HG02759 (cell line): ENCODE results near the gene SLC35D1.
"Not testable (repeated sequence)": the region's sequence is repeated elsewhere in the genome, so short reads cannot be mapped to it uniquely, and the experiment has no call there.

Source experiments
- ATAC-seq: cut with Tn5 transposase; IDR thresholded peaks from one replicate; pipeline ENCODE4 v1.9.1; 2021; ENCODE audit warnings: mild to moderate bottlenecking, moderate library complexity; ENCODE audit not compliant: unreplicated experiment

Gene SLC35D1

DNA sequence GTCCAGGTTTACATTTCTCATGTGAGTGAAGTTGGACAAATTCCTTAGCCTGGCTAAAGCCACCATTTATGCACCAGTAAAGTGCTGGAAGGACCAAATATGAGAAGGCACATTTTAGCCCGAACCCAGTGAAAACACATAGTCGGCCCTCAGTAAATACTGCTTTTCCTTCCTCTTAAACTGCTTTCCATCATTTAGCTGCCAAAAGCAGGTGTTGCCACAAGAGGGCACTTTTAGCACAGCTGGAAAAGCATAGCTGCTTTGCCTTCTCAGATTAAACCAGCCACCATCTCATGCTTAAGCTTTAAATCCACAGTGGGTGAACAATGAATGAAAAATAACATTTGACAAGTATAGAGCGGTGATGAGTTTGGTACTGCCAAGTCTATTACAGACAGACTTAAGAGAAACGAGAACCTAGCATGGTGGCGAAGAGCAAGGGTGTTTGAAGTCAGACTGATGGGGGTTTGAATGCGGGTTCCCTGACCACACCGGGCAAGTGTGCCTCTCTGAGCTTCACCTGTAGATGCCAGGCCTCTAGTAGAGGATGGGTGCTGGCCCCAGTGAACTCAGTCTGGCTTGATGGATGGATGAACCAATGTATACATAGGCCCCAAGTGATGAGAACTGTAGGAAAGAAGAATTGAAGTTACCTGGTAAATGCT is 57.8 kb downstream of the SLC35D1 start:
- ATAC-seq, result peak; percentile 80

DNA sequence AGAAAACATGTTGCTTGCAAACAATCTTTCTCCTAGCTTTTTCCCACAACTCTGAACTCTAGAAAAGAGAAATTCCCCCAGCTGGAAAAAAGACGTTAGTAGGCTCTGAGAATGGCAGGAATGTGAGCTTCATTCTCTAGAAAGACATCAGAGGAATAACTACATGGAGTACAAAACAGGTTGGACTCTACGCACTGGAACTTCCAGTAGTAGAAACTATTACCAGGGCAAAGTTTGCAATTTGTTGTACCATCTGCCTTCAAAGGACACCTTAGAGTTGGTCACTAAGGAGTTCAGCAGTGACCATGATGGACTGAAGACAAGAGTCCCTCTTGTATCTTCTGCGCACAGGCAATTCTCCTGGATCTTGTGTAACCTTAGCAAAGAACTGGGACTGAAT is 60.9 kb downstream of the SLC35D1 start:
- ATAC-seq, result no peak

- no peak for ATAC-seq
Observed at GRCh38 chr1:66985835-66986234, 68.1 kb downstream of the SLC35D1 start.

DNA sequence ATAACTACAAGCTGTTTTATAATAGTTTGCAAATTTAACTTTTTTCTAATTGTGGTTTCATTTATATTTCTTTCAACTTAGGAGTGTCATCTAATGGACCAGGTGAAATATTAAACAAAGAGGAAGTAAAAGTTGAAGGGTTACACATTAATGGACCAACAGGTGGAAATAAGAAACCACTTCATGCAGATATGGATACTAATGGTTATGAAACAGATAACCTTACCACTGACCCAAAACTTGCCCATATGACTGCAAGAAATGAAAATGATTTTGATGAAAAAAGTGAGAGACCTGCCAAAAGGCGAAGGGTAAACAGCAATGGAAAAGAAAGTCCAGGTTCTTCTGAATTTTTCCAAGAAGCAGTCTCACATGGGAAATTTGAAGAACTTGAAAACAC is 69.5 kb downstream of the SLC35D1 start:
- ATAC-seq, result peak; percentile 83

- ATAC-seq, result peak; percentile 58
Observed at GRCh38 chr1:66982561-66983260, 71.2 kb downstream of the SLC35D1 start.

DNA sequence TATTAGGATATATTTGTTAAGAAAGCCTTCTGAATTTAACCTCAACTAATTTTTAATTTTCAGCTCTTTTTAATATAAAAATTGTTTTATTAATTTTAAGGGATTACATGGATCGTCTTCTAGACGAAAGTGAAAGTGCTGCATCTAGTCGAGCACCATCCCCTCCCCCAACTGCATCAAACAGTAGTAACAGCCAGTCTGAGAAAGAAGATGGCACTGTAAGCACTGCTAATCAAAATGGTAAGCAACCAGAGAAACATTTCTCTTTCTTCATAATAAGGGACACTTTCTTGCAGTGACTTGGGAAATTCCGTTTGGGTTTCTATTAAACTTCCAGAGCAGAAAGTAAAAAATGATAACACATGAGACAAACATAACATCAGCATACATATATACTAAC is 72.3 kb downstream of the SLC35D1 start:
- ATAC-seq, result no peak

DNA sequence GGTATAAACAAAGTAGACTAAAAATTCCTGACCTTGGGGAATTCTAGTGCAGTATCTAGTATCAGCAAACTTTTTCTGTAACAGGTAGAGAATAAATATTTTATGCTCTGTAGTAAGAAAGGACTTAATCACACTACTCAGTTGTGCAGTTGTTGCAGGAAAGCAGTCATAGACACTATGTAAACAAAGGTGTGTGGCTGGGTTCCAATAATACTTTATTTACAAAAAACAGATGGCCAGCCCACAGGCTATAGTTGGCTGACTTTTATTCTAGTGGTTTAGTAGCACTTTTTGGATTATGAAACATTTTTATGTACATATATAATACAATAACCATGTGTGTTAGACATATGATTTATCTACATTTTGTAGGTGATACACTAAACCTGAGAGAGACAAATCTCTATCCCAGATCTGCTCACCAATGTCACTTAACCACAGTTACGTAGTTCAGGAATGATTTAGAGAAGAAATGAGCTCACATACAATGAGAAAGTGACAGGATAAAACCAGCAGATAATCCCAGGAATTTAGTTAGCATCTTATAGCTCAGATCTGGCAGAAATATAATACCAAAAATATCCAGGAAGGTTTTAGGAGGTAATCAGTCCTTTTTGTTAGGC is 73.1 kb downstream of the SLC35D1 start:
- no peak for ATAC-seq

DNA sequence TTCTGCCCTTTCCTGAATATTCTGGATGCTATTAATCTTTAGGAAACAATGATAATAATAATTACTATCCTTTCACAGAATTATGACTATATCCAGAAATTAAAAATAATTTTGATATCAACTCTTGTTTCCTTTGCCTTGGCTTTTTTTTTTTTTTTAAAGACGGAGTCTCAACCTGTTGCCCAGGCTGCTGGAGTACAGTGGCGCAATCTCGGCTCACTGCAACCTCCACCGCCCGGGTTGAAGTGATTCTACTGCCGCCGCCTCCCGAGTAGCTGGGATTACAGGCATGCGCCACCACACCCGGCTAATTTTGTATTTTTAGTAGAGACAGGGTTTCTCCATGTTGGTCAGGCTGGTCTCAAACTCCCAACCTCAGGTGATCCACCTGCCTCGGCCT is 74.3 kb downstream of the SLC35D1 start:
- not testable (repeated sequence) for ATAC-seq

DNA sequence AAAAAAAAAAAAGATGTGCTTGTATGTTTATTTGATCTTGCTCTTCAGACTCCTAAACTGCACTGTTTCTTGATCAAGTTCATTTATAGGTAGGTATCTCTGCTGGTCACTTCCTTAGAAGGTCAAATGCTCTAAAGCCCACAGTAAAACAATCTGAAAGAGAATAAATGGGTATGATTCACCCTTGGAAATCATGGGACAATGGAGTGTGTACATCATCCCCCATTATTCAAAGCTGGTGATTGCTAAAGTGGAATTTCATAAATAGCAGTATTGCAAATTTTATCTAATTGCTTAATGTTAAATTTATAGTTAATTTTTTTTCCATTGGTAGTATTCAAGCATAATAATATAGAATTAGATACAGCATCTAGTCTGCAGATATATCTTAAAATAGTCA is 75.7 kb downstream of the SLC35D1 start:
- no peak for ATAC-seq

- no peak for ATAC-seq
Observed at GRCh38 chr1:66968574-66968973, 85.4 kb downstream of the SLC35D1 start.

- not testable (repeated sequence) for ATAC-seq
Observed at GRCh38 chr1:66966188-66966873, 87.6 kb downstream of the SLC35D1 start.

- no peak for ATAC-seq
Observed at GRCh38 chr1:66957938-66958337, 96.0 kb downstream of the SLC35D1 start.

DNA sequence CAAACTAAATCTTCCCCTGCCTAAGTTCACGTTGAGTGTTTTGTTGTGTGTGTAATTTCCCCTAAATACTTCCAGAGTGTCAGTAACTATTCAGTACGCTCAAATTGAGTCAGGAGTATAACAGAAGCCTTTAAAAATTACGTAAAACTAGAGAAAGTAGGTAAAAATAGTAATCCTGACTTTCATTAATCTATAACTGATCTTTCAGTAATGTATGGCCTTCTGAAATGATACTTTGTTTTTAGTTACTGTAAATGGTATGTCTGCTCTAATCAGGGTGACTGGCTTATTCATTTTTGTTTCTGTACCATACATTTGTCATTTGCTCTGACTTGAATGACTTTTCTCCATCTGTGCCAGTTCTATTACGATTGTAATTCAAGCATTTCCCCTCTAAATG is 99.7 kb downstream of the SLC35D1 start:
- peak; percentile 91 for ATAC-seq

DNA sequence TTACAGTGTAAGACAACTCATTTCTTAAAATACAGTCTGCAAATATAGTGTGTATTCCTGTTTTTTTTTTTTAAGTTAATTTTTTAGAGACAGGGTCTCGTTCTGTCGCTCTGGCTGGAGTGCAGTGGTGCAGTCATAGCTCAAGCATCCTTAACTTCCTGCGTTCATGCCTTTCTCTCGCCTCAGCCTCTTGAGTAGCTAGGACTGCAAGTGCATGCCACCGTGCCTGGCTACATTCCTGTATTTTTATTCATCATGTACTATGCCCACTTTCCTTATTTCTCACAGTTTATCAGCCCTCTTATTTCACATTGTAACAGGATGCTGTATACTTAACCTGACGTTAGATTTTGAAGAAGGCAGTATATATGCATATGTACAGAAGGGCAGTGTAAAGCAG is 102.4 kb downstream of the SLC35D1 start:
- no peak for ATAC-seq
